ENCODE measurements around the gene DOCK11.
A peak's percentile ranks its signal among the peaks of the same experiment; 100 is the strongest.

GRCh38 chrX:118724775-118725174 lies 229.2 kb downstream of the DOCK11 start:
- TF ChIP-seq POLR2A (IDR thresholded peaks at IDR 0.05), result no peak
- no peak for TF ChIP-seq CTCF (IDR thresholded peaks at IDR 0.05)
- TF ChIP-seq POLR2AphosphoS5 (IDR thresholded peaks at IDR 0.05), result peak in 1 of 3 donors; percentile 45
